HG03135 (cell line): ENCODE data around the gene GDF2.

ENCODE experiments used
- ATAC-seq: cut with Tn5 transposase; IDR thresholded peaks from one replicate; pipeline ENCODE4 v1.9.1; 2021; ENCODE audit warnings: mild to moderate bottlenecking, moderate library complexity; ENCODE audit not compliant: unreplicated experiment

GDF2 gene

DNA sequence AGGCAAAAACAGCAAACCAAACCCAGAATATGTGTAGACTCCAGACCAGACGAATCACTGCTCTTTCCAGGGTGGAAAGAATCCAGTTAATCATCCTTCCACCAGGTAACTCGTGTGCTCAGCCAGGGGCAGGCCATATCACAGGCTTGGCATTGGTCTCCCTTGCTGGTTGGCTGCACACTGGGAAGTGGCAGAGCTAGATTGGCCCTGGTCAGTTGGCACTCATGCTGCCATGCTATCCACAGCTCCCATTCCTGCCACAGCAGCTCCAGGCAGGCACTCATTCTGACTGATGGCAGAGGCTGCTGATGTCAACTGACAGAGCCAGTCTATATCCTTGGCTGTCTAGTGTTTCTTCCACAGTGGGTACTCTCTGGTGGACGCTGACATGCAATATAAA, 31.9 kb upstream of the GDF2 start:
- no peak for ATAC-seq

DNA sequence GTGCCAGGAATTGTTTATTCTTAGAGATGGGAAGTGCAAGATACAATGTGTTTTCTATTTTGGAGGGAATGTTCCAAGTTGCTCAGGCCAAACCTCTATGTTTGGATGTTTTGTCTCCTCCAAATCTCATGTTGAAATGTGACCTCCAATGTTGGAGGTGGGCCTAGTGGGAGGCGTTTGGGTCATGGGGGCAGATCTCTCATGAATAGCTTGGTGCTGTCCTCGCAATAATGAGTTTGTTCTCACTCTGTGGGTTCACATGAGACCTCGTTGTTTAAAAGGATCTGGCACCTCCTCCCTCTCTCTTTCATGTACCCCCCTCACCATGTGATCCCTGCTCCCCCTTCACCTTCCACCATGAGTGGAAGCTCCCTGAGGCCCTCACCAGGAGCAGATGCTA, 30.6 kb upstream of the GDF2 start:
- no peak for ATAC-seq

DNA sequence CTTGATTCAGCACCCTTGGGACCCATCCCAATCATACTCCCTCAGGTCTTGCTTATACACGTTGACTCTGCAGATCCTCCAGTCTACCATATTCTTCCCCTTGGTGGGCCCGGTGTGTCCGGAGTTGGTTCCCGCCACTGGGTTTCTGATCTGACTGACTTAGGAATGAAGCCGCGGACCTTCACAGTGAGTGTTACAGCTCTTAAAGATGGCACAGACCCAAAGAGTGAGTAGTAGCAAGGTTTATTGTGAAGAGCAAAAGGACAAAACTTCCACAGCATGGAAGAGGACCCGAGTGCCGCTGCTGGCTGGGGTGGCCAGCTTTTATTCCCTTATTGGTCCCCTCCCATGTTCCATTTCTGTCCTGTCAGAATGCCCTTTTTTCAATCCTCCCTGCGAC, 28.2 kb upstream of the GDF2 start:
- no peak for ATAC-seq

DNA sequence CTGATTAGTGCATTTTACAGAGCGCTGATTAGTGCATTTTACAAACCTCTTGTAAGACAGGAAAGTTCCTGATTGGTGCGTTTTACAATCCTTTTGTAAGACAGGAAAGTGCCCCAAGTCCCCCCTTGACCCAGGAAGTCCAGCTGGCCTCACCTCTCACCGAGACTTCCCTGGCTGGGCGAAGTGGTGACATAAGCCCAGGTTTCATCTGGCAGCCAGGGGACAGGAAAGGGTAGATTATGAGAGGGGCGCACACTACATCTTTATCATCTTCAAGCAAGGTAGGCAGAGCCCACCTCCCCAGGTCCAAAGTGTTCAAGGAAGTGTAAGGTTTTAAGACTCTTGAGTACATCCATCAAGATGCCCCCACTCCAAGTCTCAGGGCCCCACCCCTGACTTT, 27.8 kb upstream of the GDF2 start:
- no peak for ATAC-seq

DNA sequence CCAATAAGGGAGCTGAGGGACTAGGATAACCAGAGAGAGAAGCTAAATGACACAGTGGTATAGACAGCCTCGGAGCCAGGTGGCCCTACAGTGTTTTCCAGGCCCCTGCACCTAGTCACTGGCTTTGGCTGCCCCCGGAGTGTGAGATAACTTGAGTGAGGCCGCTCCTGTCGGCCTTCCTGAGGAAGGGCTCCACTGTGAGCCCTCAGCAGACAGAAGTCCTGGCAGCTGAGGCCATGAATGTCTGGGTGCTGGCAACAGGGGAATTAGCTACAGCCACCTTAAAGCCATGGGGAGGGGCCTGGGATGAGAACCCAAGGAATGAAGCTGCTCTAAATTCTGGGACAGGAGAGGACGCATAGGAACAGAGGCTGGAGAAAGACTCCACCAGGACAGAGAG, 26.8 kb upstream of the GDF2 start:
- no peak for ATAC-seq

DNA sequence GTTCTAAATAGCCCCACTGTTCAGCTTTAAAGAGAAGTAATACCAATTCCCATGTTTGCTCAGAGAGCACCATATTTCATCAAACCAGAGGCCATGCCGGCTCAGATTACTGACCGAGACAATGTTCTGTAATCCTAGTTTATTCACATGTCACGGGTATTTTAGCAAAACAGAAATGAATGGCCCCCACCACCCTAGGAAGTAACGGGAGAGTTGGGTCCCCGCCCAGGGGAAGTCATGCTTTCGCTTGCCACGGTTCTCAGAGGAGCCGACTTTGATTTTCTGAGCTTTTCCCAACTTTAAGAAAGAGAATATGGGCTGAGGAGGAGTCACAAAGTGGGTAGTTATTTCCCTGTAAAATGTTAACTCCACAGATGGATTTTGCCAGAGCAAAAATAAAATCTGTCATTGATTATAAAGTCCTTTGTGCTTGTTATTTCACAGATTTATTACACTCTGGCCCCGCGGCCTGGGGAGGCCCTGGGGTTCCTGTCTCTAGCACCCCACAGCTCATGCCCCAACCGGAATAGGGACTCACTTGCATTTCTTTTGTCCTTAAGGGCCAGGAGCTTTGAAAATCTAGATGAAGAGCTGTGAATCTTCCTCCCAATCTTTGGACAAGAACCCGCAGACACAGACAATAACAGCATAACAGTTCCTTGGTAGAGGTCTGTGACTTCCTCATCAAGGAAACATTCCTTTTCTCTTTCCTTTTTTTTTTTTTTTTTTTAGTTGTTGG, 25.9 kb upstream of the GDF2 start:
- no peak for ATAC-seq

DNA sequence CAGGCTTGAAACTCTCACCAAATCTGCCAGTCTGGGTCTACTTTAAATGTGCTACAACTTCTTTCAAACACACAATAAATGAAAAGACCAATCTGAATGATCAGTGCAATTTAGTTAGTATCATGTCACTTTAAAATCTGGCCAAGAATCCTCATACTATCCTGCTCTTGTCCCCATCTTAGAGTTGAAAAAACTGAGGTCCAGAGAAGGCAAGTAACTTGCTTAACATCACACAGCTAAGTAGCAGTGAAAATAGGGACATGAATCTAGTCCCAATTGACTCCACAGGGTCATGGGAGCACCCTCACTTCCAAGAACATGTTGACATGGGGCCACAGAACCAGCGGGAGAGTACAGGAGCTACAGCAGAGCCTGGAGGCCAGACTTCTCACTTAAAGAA, 25.3 kb upstream of the GDF2 start:
- ATAC-seq = no peak

DNA sequence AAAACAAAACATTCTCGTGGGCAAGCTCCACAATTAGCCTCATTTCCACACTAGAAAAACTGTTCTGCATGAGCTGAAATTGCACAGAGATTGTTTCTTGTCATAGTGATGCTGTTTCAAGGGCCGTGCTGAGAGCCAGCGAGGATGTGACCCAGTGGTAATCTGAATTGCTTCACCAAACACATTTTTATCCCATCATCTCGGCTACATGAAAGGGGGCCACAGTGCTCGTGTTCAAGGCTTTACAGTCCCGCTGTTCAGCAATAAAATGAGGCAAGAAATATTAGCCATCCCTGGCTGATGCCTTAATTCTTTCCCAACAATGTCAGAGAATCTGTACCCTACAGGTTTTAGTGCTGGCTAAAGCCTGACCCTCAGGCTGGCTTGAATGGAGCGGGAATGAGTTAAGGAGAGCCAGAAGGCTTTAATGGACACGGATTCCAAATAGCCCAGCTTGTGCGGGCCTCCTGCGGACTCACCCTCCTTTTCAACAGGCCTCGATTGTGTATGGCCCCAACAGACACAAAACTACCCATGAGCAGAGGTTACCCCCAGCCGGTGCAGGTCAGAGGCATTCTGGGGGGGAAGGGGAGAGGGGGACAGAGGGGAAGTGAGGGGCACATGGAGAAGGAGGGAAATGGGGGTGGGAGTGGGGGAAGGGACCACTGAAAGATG, 24.3 kb upstream of the GDF2 start:
- ATAC-seq = no peak

DNA sequence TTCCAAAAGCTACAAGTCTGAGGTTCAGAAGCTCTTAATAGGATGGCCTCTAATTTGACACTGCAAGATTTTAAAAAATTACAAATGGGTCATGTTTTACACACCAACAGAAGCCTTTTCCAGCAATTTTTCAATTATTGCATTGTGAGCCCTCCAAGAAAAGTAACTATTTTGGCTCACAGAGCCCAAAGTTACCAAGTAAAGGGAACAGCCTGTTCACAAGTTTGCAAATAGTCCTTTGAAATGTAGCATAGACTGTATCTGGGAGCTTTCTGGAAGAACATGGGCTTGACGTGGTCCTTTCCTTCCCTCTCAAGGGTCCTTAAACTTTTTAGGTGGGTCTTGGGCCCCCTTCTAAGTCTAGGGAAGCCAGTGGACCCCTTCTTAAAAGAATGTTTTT, 23.5 kb upstream of the GDF2 start:
- no peak for ATAC-seq

DNA sequence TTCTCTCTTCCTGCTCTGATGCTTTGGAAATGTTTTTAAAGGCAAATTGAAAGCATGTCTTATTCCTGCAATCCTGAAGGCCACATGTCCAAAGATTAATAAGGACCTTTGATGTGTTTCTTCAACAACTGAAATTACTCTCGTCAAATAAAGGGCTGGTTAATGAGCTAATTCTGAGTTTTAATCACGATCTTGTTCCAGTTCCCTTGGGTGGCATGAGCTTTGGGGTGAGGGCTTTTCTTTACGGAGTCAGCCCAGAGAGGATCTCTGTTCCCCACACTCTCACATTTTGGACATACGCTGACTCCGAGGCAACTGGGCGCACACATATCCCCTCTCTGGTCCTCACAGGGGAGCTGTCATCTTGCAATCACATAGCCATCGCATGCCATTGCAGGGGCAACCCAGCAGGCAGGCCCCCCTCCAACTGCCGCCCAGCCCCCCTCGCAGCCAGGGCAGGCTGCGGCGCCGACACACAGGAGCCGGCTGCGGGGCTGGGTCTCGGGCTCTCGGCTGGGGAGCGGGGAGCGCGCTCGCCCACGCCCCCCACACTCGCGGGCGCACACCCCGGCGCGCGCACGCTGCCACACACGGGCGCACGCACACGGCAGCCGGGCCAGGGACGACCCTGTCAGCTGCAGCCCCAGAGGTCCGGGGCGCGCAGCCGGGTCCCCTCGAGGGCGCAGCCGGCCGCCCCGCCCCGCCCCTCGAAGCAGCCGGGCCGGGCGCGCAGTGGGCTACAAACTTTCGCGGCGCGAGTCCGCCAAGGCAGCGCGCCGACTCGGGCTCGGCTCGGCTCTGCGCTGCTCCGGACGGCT, 22.4 kb upstream of the GDF2 start, which contains the start of gene GDF10:
Gene GDF10, plus strand, starts transcription at position 587 of the 818 bp plus-strand sequence. CDS start 455 bp downstream, outside the sequence.
- ATAC-seq = no peak

DNA sequence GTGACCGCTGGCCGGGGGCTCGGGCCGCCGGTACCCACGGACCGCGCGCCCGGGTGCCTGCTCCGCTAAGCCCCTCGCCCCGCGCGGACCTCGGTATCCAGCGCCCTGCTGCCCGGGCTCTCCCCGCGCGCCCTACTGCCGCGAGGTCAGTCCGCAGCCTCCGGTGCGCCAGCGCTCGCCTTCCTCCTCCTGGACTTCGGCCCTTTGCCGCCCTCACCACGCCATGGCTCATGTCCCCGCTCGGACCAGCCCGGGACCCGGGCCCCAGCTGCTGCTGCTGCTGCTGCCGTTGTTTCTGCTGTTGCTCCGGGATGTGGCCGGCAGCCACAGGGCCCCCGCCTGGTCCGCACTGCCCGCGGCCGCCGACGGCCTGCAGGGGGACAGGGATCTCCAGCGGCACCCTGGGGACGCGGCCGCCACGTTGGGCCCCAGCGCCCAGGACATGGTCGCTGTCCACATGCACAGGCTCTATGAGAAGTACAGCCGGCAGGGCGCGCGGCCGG, 21.8 kb upstream of the GDF2 start:
- no peak for ATAC-seq

DNA sequence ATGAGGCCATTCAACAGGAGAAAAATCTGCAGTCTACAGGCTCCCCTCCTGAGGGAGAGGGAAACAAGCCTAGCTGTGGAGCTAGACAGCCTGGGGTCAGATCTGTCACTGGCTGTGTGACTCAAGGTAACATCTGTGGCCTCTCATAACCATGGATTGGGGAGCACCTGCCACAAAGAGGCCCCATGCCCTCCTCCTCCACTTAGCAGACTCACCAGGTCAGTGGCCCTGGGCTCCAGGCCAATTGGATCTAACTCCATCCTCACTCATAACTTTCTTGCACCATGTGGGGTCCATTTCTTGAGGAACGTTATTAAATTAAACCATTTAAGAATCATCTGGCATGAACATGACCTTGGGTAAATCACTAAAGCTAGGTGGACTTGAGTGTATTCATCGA, 20.4 kb upstream of the GDF2 start:
- ATAC-seq = no peak

DNA sequence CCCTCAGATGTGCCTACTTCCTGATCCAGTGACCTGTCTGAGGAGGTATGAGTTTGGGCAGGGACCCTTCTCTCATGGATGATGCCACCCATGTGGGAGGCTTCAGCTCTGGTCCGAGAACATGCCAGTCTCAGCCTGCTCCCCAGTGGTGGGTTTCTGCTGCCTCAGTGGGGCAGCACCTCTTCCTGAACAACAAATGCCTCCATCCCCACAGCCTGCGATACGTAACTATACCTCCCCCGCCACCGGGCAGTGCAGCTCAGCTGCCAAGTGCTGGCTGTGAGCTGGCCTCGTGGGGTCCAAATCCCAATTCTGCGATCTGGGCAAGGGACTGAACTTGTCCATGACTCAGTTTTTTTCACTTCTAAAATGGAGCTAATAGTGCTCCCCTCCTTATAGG, 19.1 kb upstream of the GDF2 start:
- no peak for ATAC-seq

DNA sequence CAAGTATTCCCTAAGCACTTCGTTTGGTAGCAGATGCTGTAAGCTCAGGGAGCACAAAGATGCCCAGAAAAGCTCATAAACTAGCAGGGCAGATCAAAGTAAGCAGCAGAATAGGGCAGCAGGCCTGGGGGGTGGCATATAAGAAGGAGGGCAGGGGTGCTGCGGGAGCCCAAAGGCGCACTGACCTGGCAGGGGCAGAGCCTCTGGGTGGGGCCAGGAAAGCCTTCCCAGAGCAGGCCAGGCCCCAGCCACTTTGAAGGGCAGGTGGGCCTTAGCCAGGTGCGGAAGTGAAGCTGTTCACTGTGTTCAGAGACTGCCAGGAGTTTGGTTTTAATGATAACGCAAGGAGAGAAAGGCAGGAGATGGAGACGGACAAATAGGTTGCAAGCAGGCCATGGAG, 18.4 kb upstream of the GDF2 start:
- ATAC-seq = no peak

DNA sequence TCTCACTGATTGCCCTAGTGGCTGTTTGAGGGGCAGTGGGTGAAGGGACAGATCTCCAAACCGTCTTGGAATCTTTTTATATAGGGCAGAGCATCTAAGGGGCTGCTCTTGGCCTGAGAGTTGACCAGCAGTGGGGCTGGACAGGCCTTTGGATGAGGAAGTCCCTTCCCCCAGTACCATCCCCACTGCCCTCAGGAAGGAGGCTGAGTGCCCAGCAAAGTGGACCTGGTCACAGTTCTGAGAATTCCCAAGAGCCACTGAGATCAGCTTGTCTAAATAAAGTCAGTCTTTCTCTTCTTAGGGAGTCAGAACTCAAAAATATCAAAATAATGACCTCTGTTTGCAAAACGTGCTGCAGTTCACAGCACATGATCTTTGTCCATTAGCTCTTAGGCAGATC, 16.7 kb upstream of the GDF2 start:
- no peak for ATAC-seq

DNA sequence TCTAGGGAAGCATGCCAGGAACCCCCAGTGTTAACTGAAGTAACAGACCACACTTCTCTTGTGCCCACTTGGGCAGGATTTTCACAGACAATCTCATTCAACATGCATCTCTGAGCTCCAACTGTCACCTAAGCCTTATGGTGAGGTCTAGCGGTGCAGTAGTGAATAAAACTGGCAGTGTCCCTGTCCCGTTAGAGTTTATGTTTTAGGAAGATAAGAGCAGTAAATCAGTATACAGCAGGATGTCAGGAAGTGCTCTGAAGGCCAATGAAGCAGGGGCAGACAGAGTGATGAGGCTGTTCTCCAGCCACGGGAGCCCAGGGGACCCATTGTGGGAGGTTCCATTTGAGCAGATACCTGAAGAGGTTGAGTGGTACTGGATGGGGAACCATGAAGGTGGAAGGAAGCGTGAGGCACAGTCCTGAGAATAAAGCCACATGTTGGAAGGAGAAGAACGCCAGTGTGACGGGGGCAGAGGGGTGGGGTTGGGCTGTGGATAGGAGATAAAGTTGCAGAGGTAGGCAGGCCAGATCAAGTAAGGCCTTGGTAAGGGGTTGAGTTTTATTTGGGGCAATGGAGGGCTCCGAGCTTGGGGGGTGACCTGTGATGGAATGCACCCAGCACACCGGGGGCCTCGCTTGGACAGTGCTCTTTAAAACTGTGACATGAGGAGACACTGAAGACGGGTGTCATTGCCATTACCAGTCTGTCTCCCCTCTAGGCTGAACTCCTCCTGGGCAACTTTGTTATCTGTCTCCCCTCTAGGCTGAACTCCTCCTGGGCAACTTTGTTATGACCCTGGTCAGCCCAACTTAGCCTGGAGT, 15.7 kb upstream of the GDF2 start:
- no peak for ATAC-seq

DNA sequence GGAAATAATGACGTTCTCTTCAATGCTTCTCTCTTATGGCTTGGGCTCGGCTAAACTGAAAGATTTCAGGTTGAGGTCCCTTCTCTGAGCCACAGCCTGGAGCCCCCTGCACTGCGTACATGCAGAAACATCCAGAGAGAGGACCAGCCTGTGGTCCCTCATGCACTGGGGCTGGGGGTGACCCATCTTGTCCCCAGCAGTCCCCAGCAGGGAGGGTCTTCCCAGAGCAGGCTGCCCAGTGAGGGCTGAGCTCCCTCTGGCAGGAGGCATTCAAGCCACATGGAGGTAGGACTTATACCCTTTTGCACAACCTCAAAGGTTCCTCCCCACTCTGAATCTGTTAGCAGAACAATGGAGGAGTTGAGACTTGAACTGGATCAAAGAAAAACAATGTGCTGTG, 14.9 kb upstream of the GDF2 start:
- ATAC-seq = no peak

DNA sequence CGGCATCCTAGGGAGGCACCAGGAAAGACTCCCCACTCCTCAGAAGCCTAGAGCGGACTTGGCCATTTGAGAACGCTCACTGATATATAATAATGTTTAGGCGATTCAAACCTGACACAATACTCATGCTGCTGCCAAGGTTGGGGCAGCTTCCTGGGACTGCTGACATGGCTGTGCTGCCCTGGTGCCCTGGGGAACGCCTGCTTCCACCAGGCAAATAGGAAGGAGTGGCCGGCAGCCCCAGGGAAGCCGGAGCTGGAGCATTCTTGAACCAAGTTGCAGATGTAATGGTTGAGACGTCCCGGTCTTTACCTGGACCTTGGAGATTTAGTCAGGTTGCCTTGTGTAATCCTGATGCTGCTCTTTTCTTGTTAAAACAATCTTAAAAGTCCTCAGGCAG, 13.5 kb upstream of the GDF2 start:
- no peak for ATAC-seq

DNA sequence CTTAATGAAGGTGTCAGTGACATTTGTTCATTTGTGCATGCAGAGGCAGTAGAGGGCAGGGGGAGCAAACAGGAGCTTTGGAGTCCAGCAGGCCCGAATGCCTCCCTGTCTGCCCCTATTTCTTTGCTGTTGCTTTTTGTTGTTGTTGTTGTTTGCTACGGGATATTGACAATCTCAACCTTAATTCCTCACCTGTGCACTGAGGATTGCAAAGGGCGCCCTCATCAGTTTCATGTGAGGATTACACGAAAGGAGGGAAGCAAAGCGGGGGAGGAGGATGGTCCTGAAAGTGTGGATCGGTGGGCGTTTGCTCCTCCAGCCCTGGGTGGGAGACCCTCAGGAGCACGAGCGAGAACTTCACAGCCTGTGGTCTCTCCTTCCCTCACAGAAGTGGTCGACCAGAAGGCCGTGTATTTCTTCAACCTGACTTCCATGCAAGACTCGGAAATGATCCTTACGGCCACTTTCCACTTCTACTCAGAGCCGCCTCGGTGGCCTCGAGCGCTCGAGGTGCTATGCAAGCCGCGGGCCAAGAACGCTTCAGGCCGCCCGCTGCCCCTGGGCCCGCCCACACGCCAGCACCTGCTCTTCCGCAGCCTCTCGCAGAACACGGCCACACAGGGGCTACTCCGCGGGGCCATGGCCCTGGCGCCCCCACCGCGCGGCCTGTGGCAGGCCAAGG, 12.7 kb upstream of the GDF2 start:
- ATAC-seq = no peak

DNA sequence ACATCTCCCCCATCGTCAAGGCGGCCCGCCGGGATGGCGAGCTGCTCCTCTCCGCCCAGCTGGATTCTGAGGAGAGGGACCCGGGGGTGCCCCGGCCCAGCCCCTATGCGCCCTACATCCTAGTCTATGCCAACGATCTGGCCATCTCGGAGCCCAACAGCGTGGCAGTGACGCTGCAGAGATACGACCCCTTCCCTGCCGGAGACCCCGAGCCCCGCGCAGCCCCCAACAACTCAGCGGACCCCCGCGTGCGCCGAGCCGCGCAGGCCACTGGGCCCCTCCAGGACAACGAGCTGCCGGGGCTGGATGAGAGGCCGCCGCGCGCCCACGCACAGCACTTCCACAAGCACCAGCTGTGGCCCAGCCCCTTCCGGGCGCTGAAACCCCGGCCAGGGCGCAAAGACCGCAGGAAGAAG, 12.2 kb upstream of the GDF2 start:
- ATAC-seq = no peak
